Measurements from ENCODE around the gene CCDC33. TPM values are rescaled to one million over a fixed set of nuclear protein-coding genes. Genes with fewer than 3 reads are reported as not detected.

CCDC33 gene
- total RNA-seq, 1 donor from 2014 or later = 0.25 TPM

GRCh38 chr15:74277242-74277810 lies 41.2 kb downstream of the CCDC33 start:
- Histone ChIP-seq H3K27me3 (ENCODE audit: control insufficient read depth, insufficient read depth, low read length) (peaks cover 48% of the 10 kb centered on the region), H3K36me3 (ENCODE audit: control insufficient read depth, insufficient read depth, low read length) (no peaks in the 10 kb centered on the region), H3K4me3 (ENCODE audit: low read depth, low read length) (no peak overlapping the region)
- no peak for DNase-seq (ENCODE audit: low read depth)
- no peak for TF ChIP-seq CTCF (IDR thresholded peaks at IDR 0.05; ENCODE audit: insufficient read depth, low read length, poor library complexity, severe bottlenecking)

GRCh38 chr15:74278207-74278606 lies 42.1 kb downstream of the CCDC33 start:
- peaks cover 55% of the 10 kb centered on the region for H3K27me3 ChIP-seq (ENCODE audit: control insufficient read depth, insufficient read depth, low read length)
- no peak for TF ChIP-seq CTCF (IDR thresholded peaks at IDR 0.05; ENCODE audit: insufficient read depth, low read length, poor library complexity, severe bottlenecking)
- no peak overlapping the region for H3K4me3 ChIP-seq (ENCODE audit: low read depth, low read length)
- H3K36me3 ChIP-seq (ENCODE audit: control insufficient read depth, insufficient read depth, low read length) = no peaks in the 10 kb centered on the region
- no peak for DNase-seq (ENCODE audit: low read depth)

- peaks cover 65% of the 10 kb centered on the region for H3K27me3 ChIP-seq (ENCODE audit: control insufficient read depth, insufficient read depth, low read length)
- no peak overlapping the region for H3K4me3 ChIP-seq (ENCODE audit: low read depth, low read length)
- no peaks in the 10 kb centered on the region for H3K36me3 ChIP-seq (ENCODE audit: control insufficient read depth, insufficient read depth, low read length)
- TF ChIP-seq CTCF (IDR thresholded peaks at IDR 0.05; ENCODE audit: insufficient read depth, low read length, poor library complexity, severe bottlenecking) = no peak
- no peak for DNase-seq (ENCODE audit: low read depth)
These were observed 45.3 kb downstream of the CCDC33 start for GRCh38 chr15:74281147-74282133.

GRCh38 chr15:74283368-74283767 lies 47.2 kb downstream of the CCDC33 start:
- Histone ChIP-seq H3K27me3 (ENCODE audit: control insufficient read depth, insufficient read depth, low read length) (peaks cover 56% of the 10 kb centered on the region), H3K36me3 (ENCODE audit: control insufficient read depth, insufficient read depth, low read length) (no peaks in the 10 kb centered on the region), H3K4me3 (ENCODE audit: low read depth, low read length) (no peak overlapping the region)
- DNase-seq (ENCODE audit: low read depth) = no peak
- TF ChIP-seq CTCF (IDR thresholded peaks at IDR 0.05; ENCODE audit: insufficient read depth, low read length, poor library complexity, severe bottlenecking) = no peak

GRCh38 chr15:74289671-74290070 lies 53.5 kb downstream of the CCDC33 start:
- no peak for TF ChIP-seq CTCF (IDR thresholded peaks at IDR 0.05; ENCODE audit: insufficient read depth, low read length, poor library complexity, severe bottlenecking)
- no peak overlapping the region for H3K4me3 ChIP-seq (ENCODE audit: low read depth, low read length)
- DNase-seq (ENCODE audit: low read depth) = no peak

More at GRCh38 chr15:74289671-74290070, 53.5 kb downstream of the CCDC33 start:
- peaks cover 20% of the 10 kb centered on the region for H3K27me3 ChIP-seq (ENCODE audit: control insufficient read depth, insufficient read depth, low read length)
- no peaks in the 10 kb centered on the region for H3K36me3 ChIP-seq (ENCODE audit: control insufficient read depth, insufficient read depth, low read length)
